NAMALWA (cell line): ENCODE measurements around the gene GCNA.
"Not testable (repeated sequence)": the region's sequence is repeated elsewhere in the genome, so short reads cannot be mapped to it uniquely, and the experiment has no call there.

Experiments used
- DNase-seq: peaks from one replicate; pipeline ENCODE4 v3.0.0-alpha.2; 2015; ENCODE audit warnings: low spot score

Gene GCNA

GRCh38 chrX:71640002-71640401, 61.8 kb downstream of the GCNA start:
- no peak for DNase-seq

DNA sequence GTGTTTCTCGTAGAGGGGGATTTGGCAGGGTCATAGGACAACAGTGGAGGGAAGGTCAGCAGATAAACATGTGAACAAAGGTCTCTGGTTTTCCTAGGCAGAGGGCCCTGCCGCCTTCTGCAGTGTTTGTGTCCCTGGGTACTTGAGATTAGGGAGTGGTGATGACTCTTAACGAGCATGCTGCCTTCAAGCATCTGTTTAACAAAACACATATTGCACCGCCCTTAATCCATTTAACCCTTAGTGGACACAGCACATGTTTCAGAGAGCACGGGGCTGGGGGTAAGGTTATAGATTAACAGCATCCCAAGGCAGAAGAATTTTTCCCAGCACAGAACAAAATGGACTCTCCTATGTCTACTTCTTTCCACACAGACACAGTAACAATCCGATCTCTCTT, 66.2 kb downstream of the GCNA start:
- DNase-seq = not testable (repeated sequence)

DNA sequence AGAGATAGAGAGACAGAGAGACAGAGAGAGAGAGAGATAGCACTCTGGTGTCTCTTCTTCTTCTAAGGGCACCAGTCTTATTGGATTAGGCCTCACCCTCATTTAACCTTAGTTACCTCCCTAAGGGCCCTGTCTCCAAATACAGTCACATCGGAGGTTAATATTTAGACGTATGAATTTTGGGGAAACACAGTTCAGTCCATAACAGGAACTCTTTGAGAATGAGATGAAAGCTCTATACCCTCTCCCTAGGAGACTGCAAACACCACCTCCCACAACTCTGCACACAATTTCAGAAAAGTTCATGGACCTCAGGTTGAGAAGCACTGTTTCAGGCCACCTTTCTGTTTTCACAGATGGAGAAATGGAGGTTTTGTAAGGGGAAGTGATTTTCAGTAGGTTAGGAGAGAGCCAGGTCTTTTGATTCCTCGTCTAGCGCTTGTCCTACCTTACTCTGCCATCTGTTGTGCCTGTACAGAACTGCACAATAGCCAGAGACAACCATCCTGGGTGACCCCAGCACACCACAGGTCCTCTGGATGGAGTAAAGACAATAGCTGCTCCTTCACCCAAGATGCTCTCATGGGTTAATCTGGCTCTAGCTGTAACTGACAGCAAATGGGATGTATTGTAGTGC, 72.2 kb downstream of the GCNA start:
- no peak for DNase-seq

DNA sequence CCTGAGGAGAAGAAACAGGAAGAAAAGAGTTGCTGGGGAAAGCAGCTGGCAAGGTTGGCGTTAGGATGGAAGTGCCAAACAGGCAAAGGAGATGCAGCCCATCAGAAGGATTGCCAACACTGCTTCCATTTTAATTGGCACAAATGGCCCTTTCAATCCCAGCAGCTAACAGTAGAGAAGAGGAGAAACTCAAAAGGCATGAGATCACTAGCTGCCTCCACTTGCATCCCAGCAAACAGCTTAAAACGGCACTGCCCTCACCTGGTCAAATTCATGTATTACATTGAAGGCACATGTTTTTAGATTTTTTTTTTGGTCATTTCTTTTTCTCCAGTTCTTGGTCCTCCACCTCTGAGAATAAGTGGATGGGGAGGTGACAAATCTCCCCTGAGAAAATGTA, 74.2 kb downstream of the GCNA start:
- peak; percentile 73 for DNase-seq

DNA sequence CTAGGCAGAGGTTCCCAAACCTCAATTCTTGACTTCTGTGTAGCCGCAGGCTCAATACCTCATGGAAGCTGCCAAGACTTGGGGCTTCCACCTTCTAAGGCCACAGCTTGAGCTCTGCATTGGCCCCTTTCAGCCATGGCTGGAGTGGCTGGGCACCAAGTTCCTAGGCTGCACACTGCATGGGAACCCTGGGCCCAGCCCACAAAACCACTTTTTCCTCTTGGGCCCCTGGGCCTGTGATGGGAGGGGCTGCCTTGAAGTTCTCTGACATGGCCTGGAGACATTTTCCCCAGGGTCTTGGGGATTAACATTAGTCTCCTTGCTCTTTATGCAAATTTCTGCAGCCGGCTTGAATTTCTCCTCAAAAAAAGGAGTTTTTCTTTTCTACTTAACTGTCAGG, 75.1 kb downstream of the GCNA start:
- DNase-seq = no peak

GRCh38 chrX:71657267-71657666, 79.0 kb downstream of the GCNA start:
- no peak for DNase-seq

GRCh38 chrX:71659342-71659741, 81.1 kb downstream of the GCNA start:
- no peak for DNase-seq

- no peak for DNase-seq
Observed at GRCh38 chrX:71659959-71660358, 81.7 kb downstream of the GCNA start.

DNA sequence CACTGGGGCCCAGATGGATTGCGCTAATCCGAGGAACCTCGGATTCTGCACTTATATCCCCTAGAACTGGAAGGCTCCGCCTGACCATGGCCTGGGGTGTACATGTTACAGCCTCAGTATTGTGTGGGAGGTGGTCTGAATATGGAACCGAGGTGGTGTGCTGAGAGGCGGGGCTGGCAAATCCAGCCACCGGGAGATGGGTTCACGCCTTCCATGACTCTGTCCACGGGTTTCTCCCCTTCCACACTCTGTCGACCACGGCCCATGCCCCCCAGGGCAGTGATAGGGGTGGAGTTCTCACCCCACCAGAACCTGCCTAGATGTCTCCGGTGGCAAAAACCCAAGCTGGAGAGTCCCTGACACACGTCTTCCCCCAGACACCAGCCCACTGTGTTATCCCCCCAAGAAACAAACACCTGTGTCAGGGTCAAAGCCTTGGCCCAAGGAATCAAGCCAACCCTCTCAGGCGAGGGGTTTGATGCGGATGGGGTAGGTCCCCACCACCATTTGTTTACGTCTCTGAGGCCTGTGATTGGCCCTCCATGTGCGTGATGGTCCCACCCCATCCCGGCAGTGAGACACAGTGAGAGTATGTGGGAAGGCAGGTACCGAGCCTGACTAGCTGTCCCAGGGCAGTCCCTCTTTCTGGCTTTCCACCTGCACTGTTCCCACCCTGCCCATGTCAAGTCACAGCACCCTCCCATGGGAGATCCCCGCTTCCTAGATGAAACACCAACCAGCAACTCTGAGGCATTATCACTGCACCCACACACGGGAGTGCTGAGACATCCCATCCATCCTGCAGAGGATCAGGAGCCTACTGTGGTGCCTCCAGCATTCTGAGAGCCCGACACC, 82.6 kb downstream of the GCNA start:
- no peak for DNase-seq

GRCh38 chrX:71661919-71662318, 83.7 kb downstream of the GCNA start:
- no peak for DNase-seq

GRCh38 chrX:71662654-71663053, 84.4 kb downstream of the GCNA start:
- not testable (repeated sequence) for DNase-seq
